DMS79 (cell line): ENCODE measurements around the gene KLF3.

Source experiments
- DNase-seq: peaks from one replicate; lab custom pipeline; 2025; lab: John Stamatoyannopoulos, UW

The KLF3 gene

DNA sequence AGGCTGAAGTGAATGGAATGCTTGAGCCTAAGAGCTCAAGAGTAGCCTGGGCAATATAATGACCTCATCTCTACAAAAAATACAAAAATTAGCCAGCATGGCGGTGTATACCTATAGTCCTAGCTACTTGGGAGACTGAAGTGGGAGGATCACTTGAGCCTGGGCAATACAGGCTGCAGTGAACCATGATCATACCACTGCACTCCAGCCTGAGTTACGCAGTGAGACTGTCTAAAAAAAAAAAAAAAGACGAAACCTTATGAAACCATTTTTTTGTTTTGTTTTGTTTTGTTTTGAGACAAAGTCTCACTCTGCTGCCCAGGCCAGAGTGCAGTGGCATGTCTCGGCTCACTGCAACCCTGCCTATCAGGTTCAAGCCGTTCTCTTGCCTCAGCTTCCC, 81.9 kb downstream of the KLF3 start:
- no peak for DNase-seq

DNA sequence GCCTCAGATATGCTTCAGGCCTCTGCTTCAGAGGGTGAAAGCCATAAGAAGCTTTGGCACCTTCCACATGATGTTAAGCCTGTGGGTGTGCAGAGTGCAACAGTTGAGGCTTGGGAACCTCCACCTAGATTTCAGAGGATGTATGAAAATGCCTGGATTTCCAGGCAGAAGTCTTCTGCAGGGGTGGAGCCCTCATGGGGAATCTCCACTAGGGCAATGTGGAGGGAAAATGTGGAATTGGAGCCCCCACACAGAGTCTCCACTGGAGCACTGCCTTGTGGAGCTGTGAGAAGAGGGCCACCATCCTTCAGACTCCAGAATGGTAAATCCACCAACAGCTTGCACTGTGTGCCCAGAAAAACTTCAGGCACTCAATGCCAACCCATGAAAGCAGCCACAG, 83.6 kb downstream of the KLF3 start:
- DNase-seq, result no peak

DNA sequence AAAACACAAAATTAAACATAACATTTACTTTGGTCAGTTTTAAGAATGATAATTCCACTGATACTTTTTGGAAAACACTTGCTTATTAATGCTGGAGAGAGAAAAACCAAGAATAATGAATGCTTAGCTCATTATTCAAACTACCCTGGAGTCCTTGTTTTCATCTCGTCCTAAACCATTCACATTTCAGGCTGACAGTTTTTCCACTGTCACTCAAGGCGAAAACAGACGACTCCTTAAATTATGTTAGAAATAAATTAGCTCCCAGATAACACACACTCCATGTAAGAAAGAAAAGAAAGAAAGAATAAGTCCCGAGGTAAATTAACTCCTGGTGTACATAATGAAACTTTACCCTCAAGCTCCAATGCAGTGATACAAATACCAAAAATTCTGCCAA, 85.3 kb downstream of the KLF3 start:
- no peak for DNase-seq
